NCI-H128 (cell line): Measurements from ENCODE around the gene FIBCD1.
"Not testable (repeated sequence)": the region's sequence is repeated elsewhere in the genome, so short reads cannot be mapped to it uniquely, and the experiment has no call there.

Source experiments
- DNase-seq: peaks from one replicate; lab custom pipeline; 2025; ENCODE audit not compliant: unreplicated experiment; lab: John Stamatoyannopoulos, UW

The FIBCD1 gene

GRCh38 chr9:130910670-130911069 lies 28.4 kb downstream of the FIBCD1 start:
- DNase-seq: not testable (repeated sequence)

DNA sequence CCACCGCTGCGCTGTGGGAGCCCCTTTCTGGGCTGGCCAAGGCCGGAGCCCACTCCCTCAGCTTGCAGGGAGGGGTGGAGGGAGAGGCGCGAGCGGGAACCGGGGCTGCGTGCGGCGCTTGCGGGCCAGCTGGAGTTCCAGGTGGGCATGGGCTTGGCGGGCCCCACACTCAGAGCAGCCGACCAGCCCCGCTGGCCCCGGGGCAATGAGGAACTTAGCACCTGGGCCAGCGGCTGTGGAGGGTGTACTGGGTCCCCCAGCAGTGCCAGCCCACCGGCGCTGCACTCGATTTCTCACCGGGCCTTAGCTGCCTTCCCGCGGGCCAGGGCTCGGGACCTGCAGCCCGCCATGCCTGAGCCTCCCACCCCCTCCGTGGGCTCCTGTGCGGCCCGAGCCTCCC lies 29.0 kb downstream of the FIBCD1 start:
- DNase-seq: not testable (repeated sequence)

DNA sequence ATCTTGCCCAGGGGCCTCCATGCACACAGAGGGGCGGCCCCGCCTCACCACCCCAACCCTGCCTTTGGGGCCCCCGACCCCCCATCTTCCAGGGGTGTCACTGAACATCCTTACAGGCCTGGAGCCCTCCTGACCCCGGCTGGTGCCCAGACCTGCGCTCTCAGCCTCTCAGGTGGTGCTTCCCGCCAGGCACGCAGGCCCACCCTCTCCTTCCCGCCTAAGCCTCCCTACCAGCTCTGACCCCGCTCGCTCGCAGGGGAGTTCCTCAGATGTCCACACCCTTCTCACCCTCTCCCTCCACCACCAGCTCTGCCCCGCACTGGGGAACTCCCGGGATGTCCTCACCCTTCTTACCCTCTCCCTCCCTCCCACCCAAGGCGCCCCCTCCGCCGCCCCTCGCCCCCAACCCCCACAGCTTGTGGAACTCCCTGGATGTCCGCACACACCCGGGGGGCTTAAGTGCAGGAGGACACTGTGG lies 30.1 kb downstream of the FIBCD1 start:
- DNase-seq: no peak

GRCh38 chr9:130908146-130908877 lies 30.7 kb downstream of the FIBCD1 start:
- no peak for DNase-seq

GRCh38 chr9:130906735-130907416 lies 32.2 kb downstream of the FIBCD1 start:
- DNase-seq: no peak

GRCh38 chr9:130905902-130906734 lies 32.9 kb downstream of the FIBCD1 start:
- DNase-seq: no peak

- no peak for DNase-seq
These were observed 33.7 kb downstream of the FIBCD1 start for GRCh38 chr9:130905125-130905901.

DNA sequence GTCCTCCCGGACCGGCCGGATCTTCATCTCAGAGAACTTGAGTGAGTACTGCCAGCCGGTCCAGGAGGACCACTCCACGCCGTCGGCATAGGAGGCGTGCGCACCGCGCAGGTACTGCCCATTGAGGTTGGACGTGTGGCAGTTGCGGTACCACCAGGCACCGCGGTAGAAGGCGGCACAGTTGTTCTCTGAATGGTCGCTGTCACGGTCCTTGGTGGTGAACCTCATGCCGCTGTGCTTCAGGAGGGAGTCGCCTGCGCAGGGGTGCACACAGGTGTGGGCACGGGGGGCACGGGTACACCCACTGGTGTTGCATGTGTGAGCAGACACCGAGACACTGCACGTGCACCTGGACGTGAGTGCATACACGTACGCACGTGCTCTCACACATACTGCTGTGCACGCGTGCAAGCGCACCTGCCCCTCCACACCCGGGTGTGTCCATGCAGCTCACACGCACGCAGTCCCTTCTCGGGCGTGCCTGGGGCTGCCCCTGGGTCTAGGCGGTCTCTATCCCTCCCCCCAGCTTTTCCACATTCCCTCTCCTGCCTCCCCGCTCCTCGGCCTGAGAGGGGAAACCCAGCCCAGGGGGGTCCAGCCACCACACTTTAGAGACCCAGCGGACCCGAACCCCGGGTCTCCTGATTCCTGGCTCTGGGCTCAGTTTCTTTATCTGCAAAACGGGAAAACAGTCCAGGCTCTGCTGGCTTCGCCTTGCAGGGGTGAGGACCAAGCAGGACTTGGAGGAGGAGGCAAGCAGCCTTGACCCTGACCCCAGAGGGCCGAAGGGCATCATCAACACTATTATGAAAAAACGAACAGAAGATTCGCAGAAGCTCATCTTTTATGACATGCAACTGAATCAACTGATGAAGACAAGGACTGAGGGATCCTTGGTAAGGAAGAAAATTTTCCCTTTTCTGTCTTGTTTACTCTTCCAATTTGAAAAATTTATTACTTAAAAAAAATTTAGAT lies 34.7 kb downstream of the FIBCD1 start:
- DNase-seq: no peak

GRCh38 chr9:130903194-130904069 lies 35.6 kb downstream of the FIBCD1 start:
- DNase-seq: no peak

DNA sequence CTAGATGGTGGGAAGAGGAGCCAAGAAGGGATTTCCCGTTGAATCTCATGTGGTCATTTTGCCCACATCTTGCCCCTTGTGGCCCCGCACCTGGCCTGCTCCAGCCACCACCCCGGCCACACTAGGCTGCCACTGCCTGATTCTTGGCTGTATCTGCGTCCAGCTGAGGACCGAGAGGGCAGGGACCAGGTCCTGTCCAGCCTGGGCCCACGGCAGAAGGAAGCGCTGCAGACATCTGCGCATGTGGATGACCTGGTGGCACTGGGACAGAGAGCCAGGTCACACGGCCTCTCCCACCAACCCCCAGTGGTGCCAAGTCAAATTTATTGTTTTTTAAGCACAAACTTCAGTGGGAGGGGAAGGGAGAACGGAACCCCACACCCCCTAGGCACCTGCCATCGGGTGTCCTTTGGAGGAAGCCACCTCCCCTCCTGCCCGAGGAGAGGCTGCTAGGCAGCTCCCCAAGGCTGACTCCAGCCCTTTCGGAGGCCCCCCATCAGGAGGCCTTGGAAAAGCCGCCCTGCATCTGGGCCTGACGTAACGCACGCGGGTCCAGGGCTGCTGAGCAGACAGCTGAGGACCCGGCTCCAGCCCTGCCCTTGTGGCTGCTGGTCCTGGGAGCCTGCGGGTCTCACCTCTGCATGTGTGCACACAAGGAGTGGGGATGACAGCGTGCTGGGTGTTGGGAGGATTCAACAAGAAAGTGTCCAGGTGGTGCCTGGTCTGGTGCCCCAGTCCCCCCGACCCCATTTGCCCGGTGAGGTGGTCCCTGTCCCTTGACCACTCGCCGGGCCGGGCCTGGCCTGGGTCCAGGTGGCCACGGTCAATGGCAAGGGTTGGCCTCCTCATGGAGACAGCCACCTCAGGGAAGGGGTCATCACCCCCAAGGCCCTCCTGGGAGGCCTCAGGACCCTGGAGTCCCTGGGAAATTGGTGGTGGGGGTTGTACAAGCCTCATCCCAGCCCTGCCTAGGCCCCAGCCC lies 36.6 kb downstream of the FIBCD1 start:
- no peak for DNase-seq

- no peak for DNase-seq
These were observed 37.4 kb downstream of the FIBCD1 start for GRCh38 chr9:130901498-130902203.

GRCh38 chr9:130900701-130901497 lies 38.1 kb downstream of the FIBCD1 start:
- no peak for DNase-seq

- no peak for DNase-seq
These were observed 39.8 kb downstream of the FIBCD1 start for GRCh38 chr9:130899051-130899748.

GRCh38 chr9:130898552-130898852 lies 40.5 kb downstream of the FIBCD1 start:
- no peak for DNase-seq

- no peak for DNase-seq
These were observed 41.0 kb downstream of the FIBCD1 start for GRCh38 chr9:130897848-130898551.
